Measurements from ENCODE around the gene URI1.

URI1 gene

DNA sequence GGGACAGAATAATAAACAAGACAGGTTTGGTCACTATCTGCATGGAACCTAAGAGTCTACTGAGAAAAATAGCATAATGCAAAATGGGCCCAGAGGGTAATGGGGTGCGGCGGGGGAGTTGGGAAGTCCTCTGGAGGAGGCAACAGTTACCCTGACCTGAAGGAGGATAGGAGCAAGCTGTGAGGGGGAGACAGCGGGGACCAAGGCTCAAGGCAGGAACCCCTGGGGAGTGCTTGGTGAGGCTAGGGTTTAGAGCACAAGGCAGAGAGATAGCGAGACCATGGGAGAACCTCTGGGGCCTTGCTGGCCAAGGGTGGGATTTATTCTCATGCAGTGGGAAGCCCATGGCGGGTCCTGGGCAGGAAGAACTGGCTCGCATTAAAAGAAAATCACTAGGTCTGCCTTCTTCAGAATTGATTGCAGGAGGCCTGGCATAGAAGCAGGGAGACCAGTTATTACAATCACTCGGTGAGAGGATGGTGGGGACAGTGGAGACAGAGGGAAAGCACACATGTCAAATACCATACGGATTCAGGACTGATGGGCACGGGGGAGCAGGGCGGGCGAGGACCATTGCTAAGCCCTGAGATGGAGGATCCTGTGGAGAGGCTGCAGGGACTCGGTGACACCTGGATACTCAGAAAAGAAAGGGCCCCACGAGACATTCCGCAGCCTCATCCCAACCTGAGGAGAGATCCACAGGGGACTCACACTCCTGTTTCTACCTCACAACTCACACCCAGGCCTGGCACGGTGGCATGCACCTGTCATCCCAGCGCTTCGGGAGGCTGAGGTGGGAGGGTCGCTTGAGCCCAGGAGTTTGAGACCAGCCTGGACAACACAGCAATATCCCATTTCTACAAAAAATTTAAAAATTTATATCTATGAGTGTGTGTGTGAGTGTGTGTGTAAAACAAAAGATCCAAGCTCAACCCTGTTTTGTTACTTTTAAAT lies 110.4 kb downstream of the URI1 start:
- in situ Hi-C loops (cut with MboI; ENCODE audit: low sequenced_read_pairs) = no loop called here

DNA sequence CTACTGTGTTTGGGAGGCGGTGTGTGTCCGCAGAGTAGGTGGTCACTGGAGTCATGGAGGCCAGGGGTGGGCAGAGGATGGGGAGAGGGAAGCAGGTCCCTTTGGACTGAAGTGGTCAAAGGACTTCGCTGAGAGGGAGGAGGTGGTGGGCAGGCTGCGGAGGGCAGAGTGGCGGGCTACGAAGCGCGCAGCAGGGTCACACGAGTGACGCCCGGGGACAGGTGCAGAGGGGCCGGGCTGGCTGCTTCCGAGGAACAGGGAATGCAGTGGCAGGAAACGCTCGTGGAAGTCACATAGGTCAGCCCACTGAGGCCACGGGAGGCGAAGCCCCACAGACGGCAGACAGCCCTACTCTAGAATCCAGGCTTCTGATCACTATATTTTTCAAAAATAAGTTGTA lies 111.5 kb downstream of the URI1 start:
- in situ Hi-C loops (cut with MboI; ENCODE audit: low sequenced_read_pairs) = no loop called here

DNA sequence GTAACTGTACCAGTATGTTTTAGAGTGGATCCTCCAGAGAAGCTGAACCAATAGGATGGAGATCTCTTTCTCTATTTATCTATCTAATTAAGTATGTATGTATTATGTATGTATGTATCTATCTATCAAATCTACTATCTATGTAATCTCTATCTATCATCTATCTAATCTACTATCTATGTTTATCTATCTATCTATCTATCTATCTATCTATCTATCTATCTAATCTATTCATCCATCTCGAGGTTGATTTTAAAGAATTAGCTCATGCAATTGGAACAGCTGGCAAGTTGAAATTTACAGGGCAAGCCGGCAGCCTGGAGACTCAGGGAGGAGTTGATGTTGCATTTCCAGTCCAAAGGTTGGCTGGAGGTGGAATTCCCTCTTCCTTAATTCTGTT lies 112.2 kb downstream of the URI1 start:
- in situ Hi-C loops (cut with MboI; ENCODE audit: low sequenced_read_pairs) = no loop called here

DNA sequence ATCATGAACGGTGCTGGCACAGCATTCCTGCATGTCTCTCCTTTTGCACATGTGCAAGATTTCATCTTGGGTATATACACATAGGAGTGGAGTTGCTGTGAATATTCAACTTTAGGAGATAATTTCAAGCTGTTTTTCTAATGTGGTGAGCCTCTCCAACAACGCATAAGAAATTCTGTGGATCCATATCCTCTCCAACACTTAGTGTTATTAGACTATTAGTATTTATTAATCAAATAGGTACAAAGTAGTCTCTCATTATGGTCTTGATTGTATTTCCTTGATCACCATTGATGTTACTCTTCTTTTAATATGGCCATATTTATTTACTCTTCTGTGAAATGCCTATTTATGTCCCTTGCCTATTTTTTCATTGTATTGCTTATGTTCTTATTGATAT lies 114.5 kb downstream of the URI1 start:
- in situ Hi-C loops (cut with MboI; ENCODE audit: low sequenced_read_pairs) = no loop called here

DNA sequence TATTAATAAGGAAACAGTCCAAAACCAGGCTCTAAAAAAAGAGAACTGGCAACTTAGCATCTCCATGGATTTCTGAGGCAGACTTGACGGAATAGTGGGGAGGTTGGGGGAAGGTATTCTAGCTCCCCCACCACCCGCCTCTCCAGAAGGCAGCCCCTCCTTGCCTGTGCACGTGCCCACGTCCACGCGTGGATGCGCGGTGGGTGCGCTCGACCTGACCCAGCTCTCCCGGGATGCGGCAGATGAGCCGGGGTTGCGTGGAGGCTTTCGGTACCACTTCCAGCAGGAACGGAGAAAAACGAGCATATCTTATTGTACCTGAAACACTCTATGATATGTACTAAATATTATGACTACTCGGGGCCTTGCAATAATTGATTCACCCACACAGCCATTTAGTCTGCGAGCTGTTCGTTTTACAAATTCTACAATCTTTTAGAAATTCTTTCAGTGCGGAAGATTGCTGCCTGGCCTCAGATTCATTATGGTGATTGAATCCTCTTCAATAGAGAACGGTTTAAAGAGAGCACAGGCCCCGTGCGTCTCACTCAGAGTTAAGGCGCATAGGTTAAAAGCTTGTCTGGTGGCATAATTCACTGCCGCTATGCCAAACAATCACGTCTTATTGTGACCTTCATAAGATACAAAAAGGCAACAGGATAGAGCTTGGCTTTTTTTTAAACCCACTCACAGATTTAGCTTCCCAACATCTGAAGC lies 117.9 kb downstream of the URI1 start:
- in situ Hi-C loops (cut with MboI; ENCODE audit: low sequenced_read_pairs) = no loop called here

DNA sequence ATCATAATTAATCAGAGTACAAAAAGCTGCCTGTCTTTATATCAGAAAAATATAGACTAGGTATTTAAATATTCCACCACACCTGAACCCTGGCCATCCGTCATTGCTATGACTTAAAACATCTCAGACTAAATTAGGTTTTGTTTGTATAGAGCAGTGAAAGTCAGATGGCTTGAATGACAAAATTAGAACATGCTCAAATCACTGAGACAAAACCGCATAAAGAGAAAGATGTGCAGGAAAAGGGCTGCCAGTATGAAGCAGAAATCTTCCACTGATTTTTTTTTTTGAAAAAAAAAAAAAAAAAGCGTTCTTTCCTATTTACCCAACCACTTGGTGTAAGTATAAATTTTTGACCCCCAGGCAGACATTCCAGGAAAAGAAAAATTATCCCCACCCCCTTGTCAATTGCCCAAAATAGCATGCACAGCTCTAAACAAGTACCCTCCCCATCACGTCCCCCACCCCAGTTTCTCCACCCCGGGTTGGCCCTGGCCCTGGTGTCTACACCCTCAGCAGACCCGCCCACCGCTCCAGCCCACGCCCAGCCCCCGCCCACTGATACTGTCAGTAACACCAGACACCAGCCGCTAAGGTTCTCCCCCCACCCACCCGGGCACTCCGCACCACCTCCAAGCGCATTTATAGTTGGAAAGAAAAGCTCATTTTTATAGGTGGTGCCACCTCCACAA lies 118.6 kb downstream of the URI1 start:
- in situ Hi-C loops (cut with MboI; ENCODE audit: low sequenced_read_pairs) = no loop called here

DNA sequence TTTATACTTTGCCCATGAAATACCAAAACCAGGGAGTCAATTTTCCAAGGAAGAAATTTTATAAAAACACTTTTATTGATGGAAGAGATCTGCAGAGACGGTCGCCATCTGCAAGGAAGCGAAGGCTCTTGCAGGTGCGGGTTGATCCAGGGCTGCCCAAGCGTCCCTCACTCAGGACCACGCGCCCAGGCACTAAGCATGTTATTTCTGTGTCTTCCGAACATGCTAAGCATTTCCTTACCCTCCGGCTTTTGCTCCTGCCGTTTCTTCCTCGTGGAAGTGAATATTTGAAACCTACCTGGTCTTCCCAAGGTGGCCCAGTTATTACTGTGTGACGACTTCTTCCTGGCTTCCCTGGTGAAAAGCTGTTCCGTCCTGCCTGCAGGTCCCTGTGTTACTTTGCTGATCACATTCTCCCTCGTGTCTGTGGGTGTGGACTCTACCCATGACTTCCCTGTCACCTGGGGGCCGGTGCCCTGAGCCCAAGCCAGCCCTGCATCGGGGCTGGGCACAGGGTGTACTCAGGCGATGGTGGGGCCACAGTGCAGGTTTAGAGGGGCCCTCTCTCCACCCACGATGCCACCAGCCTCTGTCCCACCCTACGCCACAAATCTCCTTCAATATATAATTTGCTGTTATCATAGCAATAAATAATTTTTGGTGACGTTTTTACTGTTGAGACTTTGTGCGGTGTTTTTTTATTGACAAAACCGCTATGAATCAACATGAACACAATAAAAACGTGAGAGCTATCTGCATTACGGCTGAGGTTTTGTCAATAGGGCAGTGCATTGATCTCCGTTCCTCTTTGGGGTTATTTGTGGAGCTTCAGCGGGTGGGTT lies 119.4 kb downstream of the URI1 start:
- in situ Hi-C loops (cut with MboI; ENCODE audit: low sequenced_read_pairs) = no loop called here

DNA sequence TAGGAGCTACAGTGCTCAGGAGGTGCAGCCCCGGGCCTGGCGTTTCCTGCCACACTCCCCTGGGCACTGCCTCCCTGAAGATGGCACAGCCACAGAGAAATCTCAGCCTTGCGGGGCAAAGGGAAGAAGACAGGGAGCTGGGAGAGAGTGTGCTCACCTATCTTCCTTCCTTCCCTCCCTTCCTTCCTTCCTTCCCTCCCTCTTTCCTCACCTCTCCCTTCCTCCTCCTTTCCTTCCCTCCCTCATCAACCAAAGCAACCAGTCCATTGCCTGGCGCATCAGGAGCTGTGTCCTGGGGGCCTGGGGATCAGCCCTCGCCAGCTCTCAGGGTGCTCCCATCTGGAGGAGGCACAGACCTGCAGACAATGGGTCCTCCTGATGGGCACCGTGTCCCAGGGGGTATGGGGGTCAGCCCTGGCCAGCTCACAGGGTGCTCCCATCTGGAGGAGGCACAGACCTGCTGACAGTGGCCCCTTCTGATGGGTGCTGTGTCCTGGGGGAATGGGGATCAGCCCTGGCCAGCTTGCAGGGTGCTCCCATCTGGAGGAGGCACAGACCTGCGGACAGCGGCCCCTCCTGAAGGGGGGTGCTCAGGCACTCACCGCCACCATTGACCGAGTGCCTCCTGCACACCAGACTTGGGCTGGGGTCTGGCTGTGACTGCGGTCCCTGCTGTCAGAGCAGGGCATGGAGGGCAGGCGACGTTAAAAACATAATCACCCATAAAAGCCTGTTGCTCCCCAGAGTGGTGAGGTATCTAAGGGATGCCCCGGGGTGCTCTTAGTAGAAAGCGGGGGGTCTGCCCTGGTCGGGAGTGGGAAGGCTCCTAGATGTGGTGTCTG lies 120.2 kb downstream of the URI1 start:
- in situ Hi-C loops (cut with MboI; ENCODE audit: low sequenced_read_pairs) = no loop called here

DNA sequence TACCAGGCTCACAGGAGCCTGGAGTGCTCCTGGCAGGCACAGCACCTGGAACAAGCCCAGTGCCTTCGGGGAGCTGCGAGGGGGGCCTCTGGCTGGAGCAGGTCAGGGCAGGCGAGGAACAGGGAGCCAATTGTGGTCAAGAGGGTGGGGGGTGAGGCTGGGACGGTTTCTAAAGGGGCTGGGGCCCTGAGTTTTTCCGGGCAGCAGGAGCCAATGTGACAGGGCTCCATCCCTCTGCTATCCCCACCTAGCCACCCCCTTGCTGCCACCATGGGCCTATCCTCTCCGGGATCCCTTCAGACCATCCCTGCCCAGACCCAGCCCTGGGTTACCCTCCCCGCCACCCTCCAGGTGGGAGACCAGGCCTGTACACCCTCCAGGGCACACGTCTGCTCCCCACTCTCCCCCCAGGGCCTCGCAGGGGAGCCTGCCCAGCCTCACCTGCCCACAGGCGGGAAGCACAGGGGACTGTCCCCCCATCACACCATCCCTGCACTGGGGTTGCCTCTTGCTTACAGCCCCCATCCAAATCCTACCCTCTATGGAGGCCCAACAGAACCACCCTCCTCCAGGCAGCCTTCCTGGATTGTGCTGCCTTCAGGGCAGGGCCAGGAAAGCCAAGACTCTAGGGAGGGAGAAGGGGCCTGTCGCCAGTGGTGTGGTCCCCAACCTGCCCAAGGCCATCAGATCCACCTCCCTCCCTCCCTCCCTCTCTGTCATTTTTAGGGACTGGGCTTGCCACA lies 121.0 kb downstream of the URI1 start:
- in situ Hi-C loops (cut with MboI; ENCODE audit: low sequenced_read_pairs) = no loop called here

DNA sequence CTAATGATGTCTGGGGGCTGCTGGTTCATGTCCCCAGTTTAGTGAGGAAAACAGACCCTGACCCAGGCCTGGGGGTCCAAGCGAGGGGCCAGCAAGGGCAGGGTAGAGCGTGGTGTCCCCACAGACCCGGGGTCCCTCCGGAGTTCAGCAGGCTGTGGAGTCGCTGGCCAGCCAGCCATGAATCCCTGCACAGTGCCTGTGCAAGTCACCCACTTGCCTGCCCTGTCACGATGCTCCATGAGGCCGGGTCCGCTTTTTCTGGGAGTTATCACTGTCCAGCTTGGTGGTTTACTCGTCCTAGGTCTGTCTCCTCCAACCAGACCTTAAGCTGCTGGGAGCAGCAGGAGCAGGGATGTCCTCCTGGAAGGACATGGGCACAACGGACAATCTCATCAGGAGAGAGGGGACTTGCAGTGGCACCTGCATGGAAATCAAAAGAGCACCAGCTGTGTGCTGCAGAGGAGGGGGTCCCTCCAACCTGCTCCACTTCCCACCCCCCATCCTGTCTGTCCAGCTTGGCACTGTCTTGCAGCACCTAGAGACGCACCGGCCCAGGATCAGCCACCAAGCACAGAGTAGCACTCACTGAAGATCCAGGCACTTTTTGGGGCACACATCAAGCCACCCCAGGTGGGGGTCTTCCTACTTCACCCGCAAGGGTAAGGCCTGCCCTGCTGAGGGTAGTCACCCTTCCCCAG lies 121.8 kb downstream of the URI1 start:
- in situ Hi-C loops (cut with MboI; ENCODE audit: low sequenced_read_pairs) = no loop called here

DNA sequence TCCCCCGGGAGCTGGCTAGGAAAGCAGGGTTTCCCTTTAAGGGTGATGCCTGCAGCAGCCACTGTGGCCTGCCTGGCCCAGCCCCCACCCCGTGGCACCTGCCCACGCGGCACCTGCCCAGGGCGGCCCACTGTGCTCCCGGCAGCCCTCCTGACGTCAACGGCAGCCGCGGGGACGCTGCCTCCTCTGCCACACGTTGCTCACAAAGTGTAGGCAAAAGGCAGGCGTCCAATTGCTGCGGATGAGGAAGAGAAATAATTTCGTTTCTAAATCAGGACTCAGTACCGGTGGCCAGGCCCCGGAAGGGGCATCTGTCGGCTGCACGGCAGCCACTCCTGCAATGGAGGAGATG lies 122.3 kb downstream of the URI1 start:
- in situ Hi-C loops (cut with MboI; ENCODE audit: low sequenced_read_pairs) = no loop called here

DNA sequence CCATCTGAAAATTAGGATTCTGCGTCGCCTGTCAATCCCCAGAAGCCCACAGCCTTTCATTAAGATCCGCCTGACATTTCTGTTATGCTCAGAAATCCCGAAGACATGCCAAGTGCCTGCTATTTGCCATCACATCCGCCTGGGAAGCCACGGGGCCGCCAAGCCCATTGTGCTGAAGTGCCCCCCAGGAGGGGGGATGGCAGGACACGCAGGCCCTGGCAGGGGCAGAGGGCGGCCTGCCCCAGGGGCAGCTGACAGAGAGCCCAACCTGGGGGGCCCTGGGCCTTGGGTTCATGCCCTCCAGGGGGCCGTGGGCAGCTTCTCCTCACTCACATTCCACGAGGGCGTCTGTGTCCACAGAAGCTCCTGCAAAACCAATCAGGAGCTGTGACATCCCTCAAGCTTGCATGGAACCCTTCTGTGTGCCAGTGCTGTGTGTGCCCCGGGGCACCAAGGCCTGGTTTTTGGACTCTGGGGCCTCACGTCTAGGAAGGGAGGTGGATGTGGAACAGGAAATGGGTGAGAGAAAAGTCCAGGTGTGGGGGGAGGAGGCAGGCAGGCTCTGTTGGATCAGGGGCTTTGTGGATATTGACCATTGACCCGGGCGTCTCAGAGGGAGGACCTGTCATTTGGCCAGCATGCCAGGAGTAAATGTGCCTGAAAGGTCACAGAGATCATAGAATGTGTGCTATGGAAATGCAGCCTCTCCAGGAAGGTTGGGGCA lies 122.9 kb downstream of the URI1 start:
- in situ Hi-C loops (cut with MboI; ENCODE audit: low sequenced_read_pairs) = no loop called here

DNA sequence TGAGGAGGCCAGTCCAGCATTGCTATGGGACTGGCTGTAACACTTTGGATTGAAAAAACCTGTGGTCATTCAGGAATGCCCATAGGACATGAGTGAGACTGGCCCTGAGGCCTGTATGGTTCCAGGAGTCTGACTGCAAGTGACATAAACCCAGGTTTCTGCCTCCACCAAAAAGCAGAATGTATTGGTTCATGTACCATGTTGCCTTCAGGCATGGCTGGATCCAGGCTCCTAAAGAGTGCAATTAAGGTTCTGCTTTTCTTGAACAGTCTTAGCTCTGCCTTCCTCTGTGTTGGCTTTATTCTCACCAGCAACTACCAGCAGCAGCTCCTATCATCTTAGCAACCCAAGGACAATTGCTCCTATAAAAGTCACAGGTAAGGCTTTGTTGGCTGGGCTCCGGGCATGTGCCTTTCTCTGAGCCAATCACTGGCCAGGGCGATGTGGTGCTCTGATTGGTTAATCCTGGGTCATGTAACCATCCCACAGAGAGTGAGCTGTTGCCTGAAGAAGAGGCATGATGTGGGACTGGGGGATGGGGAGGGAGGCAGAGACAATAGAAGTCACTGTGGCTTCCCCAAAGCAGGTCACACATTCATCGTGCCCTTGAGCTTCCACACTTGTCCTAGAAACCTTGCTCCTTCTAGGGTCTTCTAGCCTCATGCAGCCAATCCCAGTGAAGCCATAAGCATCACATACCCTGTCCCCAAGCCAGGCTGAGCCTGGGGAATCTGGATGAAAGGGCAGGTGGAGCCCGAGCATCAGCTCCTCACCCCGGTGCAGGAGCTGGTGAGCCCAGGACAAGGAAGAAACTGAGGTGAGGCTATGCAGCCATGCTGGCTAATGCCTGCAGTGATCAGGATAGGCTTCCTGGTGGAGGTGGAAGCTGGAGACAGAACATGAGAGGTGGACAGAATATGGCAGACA lies 123.9 kb downstream of the URI1 start:
- in situ Hi-C loops (cut with MboI; ENCODE audit: low sequenced_read_pairs) = no loop called here
